Measurements from ENCODE around the gene LTB4R2.

Gene LTB4R2

DNA sequence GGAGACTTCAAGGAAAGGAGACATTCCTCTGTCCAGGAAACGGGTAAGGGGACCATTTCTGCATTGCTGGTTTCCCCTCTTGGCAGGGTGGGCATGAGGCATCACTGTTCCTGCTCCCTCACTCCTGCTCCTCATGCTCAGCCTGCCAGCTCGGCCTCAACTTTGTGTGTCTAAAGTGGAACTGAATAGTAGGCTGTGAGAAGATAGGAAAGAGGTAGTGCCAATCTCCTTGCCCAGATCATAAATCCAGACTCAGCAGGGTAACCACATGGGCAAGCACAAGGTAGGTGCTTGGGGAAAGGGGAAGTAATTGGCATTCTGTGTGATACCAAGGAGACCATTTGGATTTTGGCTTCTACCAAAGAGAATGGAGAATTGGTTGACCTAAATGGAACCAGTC lies 4.0 kb downstream of the LTB4R2 start:
- TF ChIP-seq, protein P1, sequence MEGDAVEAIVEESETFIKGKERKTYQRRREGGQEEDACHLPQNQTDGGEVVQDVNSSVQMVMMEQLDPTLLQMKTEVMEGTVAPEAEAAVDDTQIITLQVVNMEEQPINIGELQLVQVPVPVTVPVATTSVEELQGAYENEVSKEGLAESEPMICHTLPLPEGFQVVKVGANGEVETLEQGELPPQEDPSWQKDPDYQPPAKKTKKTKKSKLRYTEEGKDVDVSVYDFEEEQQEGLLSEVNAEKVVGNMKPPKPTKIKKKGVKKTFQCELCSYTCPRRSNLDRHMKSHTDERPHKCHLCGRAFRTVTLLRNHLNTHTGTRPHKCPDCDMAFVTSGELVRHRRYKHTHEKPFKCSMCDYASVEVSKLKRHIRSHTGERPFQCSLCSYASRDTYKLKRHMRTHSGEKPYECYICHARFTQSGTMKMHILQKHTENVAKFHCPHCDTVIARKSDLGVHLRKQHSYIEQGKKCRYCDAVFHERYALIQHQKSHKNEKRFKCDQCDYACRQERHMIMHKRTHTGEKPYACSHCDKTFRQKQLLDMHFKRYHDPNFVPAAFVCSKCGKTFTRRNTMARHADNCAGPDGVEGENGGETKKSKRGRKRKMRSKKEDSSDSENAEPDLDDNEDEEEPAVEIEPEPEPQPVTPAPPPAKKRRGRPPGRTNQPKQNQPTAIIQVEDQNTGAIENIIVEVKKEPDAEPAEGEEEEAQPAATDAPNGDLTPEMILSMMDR (IDR thresholded peaks at IDR 0.05; ENCODE audit: control insufficient read depth, insufficient read depth, low read depth, low read length, missing control alignments), result no peak
- no peak for DNase-seq (ENCODE audit: low read depth)
- no peak overlapping the region for H3K4me3 ChIP-seq (ENCODE audit: control insufficient read depth, low read depth, low read length)

DNA sequence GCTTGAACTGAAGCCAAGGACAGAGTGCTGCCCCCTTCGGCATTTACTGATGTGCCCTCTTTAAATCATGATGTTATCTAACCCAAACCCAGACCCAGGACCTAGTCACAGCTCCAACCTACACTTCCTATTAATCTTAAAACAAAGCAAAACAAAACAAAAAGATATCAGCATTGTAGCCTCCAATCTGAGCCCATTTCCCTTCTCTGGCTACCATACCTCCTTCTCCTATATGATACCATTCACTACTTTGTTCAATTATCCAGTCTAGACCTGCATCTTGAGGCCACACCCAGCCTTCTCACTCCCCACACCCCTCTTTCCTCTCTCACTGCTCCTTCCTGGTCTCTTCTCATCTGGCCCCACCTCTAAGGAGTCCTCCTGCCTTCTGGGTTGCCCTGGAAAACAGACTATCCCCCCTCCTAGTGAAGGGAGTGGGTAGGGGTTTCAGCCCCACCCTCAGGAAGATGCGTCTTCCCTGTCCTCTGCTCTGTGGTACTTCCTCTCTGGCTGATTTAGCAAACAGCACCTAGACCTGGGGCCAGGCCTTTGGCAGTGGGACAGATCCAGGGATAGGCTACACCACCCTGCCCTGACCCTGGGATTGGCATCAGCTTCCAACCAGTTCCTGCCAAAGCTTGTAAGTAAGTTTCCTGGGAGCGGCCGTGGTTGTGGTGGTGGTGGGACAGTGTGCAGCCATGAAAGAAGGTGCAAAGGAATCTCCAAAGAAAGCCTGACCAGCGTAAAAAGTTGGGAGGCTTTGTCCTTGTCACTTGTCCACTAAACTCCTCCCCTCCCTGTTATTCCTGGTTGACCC lies 4.6 kb downstream of the LTB4R2 start:
- no peak for DNase-seq (ENCODE audit: low read depth)

DNA sequence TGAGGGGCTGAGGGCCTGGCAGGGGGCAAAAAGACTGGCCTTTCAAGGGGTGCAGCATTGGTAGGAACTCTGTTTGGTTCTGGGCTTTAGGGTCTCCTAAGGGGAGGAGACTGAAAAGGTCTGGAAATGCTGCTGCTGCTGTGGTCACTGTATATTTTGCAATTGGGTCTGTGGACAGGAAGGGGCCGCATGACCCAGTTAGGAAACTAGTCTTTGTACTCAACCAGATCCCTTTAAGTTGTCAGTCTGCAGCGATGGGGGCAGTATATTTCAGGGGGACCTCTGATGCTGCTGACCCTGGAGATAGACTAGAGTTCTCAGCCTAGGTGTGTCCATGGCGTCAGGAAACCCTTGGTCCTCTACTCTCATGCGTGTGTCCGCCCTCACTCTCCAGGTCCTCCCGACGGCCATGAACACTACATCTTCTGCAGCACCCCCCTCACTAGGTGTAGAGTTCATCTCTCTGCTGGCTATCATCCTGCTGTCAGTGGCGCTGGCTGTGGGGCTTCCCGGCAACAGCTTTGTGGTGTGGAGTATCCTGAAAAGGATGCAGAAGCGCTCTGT lies 5.4 kb downstream of the LTB4R2 start:
- DNase-seq (ENCODE audit: low read depth), result no peak
- no peak overlapping the region for H3K4me3 ChIP-seq (ENCODE audit: control insufficient read depth, low read depth, low read length)
- TF ChIP-seq, protein P1 (IDR thresholded peaks at IDR 0.05; ENCODE audit: control insufficient read depth, insufficient read depth, low read depth, low read length, missing control alignments), result no peak

More for the DNA sequence above, 4.6 kb downstream of the LTB4R2 start:
- TF ChIP-seq, protein P1 (IDR thresholded peaks at IDR 0.05; ENCODE audit: control insufficient read depth, insufficient read depth, low read depth, low read length, missing control alignments), result no peak
- H3K4me3 ChIP-seq (ENCODE audit: control insufficient read depth, low read depth, low read length), result no peak overlapping the region

DNA sequence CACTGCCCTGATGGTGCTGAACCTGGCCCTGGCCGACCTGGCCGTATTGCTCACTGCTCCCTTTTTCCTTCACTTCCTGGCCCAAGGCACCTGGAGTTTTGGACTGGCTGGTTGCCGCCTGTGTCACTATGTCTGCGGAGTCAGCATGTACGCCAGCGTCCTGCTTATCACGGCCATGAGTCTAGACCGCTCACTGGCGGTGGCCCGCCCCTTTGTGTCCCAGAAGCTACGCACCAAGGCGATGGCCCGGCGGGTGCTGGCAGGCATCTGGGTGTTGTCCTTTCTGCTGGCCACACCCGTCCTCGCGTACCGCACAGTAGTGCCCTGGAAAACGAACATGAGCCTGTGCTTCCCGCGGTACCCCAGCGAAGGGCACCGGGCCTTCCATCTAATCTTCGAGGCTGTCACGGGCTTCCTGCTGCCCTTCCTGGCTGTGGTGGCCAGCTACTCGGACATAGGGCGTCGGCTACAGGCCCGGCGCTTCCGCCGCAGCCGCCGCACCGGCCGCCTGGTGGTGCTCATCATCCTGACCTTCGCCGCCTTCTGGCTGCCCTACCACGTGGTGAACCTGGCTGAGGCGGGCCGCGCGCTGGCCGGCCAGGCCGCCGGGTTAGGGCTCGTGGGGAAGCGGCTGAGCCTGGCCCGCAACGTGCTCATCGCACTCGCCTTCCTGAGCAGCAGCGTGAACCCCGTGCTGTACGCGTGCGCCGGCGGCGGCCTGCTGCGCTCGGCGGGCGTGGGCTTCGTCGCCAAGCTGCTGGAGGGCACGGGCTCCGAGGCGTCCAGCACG lies 6.1 kb downstream of the LTB4R2 start:
- H3K4me3 ChIP-seq (ENCODE audit: control insufficient read depth, low read depth, low read length), result no peak overlapping the region
- DNase-seq (ENCODE audit: low read depth), result no peak
- TF ChIP-seq, protein P1 (IDR thresholded peaks at IDR 0.05; ENCODE audit: control insufficient read depth, insufficient read depth, low read depth, low read length, missing control alignments), result no peak

DNA sequence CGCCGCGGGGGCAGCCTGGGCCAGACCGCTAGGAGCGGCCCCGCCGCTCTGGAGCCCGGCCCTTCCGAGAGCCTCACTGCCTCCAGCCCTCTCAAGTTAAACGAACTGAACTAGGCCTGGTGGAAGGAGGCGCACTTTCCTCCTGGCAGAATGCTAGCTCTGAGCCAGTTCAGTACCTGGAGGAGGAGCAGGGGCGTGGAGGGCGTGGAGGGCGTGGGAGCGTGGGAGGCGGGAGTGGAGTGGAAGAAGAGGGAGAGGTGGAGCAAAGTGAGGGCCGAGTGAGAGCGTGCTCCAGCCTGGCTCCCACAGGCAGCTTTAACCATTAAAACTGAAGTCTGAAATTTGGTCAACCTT lies 6.6 kb downstream of the LTB4R2 start:
- no peak for DNase-seq (ENCODE audit: low read depth)
- TF ChIP-seq, protein P1 (IDR thresholded peaks at IDR 0.05; ENCODE audit: control insufficient read depth, insufficient read depth, low read depth, low read length, missing control alignments), result no peak
- H3K4me3 ChIP-seq (ENCODE audit: control insufficient read depth, low read depth, low read length), result no peak overlapping the region

DNA sequence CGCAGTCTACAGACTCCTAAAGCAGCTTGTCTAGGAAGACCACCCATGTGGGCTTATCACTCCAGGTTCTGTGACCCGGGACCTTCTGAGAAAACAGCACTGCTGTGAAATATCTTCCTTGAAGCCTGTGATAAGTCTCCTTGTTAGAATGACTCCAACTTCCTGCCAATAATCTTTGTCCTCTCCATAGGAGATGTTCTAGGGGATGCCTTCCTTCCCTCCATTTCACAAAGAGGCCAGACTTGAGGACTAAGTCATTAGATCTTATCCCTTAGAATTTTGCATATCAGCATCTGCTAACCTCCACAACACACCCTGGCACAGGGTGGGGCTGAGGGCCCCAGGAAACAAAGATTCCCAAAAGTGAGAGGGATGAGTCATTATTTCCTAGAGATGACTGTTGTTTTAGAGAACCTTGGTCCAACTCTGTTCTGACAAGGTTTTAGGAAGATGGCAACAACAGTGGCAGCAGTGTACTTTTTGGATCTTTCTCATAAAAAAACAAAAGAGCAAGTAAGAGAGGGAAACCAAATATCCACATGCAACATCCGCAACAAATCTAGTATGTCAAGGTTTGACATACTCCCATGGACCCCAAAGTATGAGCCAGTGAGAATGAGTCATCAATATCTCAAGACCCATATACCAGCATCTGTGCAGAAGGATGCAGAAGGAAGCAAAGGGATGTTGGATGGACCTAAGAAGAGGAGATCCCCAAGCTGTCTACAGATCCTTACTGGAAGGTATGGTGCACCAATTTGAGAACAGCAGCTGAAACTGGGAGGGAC lies 7.4 kb downstream of the LTB4R2 start:
- DNase-seq (ENCODE audit: low read depth), result no peak
- no peak overlapping the region for H3K4me3 ChIP-seq (ENCODE audit: control insufficient read depth, low read depth, low read length)
- TF ChIP-seq, protein P1 (IDR thresholded peaks at IDR 0.05; ENCODE audit: control insufficient read depth, insufficient read depth, low read depth, low read length, missing control alignments), result no peak
